ENCODE data around the gene IL1RAP. TPM values are rescaled to one million over a fixed set of nuclear protein-coding genes. Genes with fewer than 3 reads are reported as not detected.

Gene IL1RAP
- total and polyA plus RNA-seq, 9 of the 15 experiments (the other 6 are each of a cell fraction or from before 2014, with no cell fraction given), result 0.23 to 1.8 (median 0.88) TPM

DNA sequence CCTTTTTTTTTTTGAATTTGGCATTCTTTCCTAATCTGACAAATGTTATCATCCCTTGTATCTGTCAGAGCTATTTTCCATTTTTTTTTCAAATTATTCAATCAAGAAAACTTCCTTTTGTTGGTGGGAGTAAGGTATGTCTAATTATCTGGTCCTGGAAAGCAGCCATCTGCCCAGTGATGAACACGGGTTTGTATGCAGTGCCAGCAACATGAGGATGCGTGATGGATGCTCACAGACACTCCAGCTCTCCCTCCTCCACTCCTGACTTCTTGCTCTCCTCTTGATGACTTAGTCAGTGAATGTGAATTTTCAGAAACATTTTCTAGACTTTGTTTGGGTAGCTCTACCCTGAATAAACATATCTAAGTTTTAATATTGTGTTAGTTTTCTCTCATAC lies 79.2 kb downstream of the IL1RAP start:
- Histone ChIP-seq H3K36me3 (ENCODE audit: control insufficient read depth, insufficient read depth, low read length) (no peaks in the 10 kb centered on the region), H3K9ac (ENCODE audit: insufficient read depth in 1 of 2, low read depth in 2 of 2, low read length in 2 of 2) (no peak overlapping the region), H2AFZ (ENCODE audit: low read depth, low read length) (no peak overlapping the region), H3K4me1 (replicated peaks in 1 of 2; ENCODE audit: control insufficient read depth in 2 of 2, insufficient read depth in 2 of 2, low read length in 2 of 2) (no peaks in the 10 kb centered on the region), H3K9me1 (ENCODE audit: control insufficient read depth, insufficient read depth, low read length) (no peaks in the 10 kb centered on the region), H3K27me3 (ENCODE audit: control insufficient read depth in 2 of 2, insufficient read depth in 2 of 2, low read length in 2 of 2) (no peaks in the 10 kb centered on the region), H4K20me1 (replicated peaks; ENCODE audit: control insufficient read depth, insufficient read depth, low read length) (no peaks in the 10 kb centered on the region), H3K79me2 (ENCODE audit: control insufficient read depth, insufficient read depth, low read length) (no peaks in the 10 kb centered on the region), H3K9me3 (replicated peaks; ENCODE audit: control insufficient read depth, insufficient read depth, low read depth, low read length) (no peaks in the 10 kb centered on the region), H3K4me3 (no peak overlapping the region), H3K4me2 (ENCODE audit: insufficient read depth, low read length) (no peak overlapping the region), H3K27ac (ENCODE audit: extremely low read depth, low read depth, low read length) (no peak overlapping the region)
- 0% methylated on average over 2 of the region's 2 CpGs for WGBS (ENCODE audit: insufficient coverage, low coverage, missing lambda C conversion rate)
- ATAC-seq (no peak), FAIRE-seq (no peak), DNase-seq (ENCODE audit: extremely low read depth in 1 of 4, low spot score in 3 of 4) (no peak)
- no TSS peak for BruUV-seq (replicated peaks)
- in situ Hi-C loops (cut with MboI), result no loop called here
- POLR2A ChIA-PET, result no interaction called here
- CTCF ChIA-PET (ENCODE audit: low intra/inter-chr PET ratio), result no interaction called here
- intact Hi-C loops (cut with micrococcal nuclease), result no loop called here
- TF ChIP-seq RBM34 (IDR thresholded peaks at IDR 0.05; ENCODE audit: borderline replicate concordance, insufficient read depth, low read length) (no peak), KDM4B (IDR thresholded peaks at IDR 0.05; ENCODE audit: borderline replicate concordance in 2 of 2, low read depth in 1 of 2) (no peak), SMAD3 (CRISPR knock-in tag; conservative IDR thresholded peaks at IDR 0.05) (no peak), ETV6 (IDR thresholded peaks at IDR 0.05; ENCODE audit: borderline replicate concordance in 1 of 2, low read depth in 2 of 2, low read length in 1 of 2) (no peak), ETV6 (CRISPR knock-in tag; IDR thresholded peaks at IDR 0.05; ENCODE audit: borderline replicate concordance) (no peak), ZNF766 (CRISPR knock-in tag; conservative IDR thresholded peaks at IDR 0.05) (no peak), DIDO1 (tag; IDR thresholded peaks at IDR 0.05; ENCODE audit: low read depth) (no peak)
- TF ChIP-seq, protein P1, sequence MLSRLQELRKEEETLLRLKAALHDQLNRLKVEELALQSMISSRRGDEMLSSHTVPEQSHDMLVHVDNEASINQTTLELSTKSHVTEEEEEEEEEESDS (CRISPR knock-in tag; IDR thresholded peaks at IDR 0.05), result no peak
- TF ChIP-seq, protein P2, sequence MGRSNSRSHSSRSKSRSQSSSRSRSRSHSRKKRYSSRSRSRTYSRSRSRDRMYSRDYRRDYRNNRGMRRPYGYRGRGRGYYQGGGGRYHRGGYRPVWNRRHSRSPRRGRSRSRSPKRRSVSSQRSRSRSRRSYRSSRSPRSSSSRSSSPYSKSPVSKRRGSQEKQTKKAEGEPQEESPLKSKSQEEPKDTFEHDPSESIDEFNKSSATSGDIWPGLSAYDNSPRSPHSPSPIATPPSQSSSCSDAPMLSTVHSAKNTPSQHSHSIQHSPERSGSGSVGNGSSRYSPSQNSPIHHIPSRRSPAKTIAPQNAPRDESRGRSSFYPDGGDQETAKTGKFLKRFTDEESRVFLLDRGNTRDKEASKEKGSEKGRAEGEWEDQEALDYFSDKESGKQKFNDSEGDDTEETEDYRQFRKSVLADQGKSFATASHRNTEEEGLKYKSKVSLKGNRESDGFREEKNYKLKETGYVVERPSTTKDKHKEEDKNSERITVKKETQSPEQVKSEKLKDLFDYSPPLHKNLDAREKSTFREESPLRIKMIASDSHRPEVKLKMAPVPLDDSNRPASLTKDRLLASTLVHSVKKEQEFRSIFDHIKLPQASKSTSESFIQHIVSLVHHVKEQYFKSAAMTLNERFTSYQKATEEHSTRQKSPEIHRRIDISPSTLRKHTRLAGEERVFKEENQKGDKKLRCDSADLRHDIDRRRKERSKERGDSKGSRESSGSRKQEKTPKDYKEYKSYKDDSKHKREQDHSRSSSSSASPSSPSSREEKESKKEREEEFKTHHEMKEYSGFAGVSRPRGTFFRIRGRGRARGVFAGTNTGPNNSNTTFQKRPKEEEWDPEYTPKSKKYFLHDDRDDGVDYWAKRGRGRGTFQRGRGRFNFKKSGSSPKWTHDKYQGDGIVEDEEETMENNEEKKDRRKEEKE (IDR thresholded peaks at IDR 0.05; ENCODE audit: borderline replicate concordance in 1 of 2, control insufficient read depth in 1 of 2, low read depth in 2 of 2, low read length in 1 of 2), result no peak
- TF ChIP-seq, protein P3, sequence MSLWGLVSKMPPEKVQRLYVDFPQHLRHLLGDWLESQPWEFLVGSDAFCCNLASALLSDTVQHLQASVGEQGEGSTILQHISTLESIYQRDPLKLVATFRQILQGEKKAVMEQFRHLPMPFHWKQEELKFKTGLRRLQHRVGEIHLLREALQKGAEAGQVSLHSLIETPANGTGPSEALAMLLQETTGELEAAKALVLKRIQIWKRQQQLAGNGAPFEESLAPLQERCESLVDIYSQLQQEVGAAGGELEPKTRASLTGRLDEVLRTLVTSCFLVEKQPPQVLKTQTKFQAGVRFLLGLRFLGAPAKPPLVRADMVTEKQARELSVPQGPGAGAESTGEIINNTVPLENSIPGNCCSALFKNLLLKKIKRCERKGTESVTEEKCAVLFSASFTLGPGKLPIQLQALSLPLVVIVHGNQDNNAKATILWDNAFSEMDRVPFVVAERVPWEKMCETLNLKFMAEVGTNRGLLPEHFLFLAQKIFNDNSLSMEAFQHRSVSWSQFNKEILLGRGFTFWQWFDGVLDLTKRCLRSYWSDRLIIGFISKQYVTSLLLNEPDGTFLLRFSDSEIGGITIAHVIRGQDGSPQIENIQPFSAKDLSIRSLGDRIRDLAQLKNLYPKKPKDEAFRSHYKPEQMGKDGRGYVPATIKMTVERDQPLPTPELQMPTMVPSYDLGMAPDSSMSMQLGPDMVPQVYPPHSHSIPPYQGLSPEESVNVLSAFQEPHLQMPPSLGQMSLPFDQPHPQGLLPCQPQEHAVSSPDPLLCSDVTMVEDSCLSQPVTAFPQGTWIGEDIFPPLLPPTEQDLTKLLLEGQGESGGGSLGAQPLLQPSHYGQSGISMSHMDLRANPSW (CRISPR knock-in tag; IDR thresholded peaks at IDR 0.05), result no peak
- TF ChIP-seq, protein P4, sequence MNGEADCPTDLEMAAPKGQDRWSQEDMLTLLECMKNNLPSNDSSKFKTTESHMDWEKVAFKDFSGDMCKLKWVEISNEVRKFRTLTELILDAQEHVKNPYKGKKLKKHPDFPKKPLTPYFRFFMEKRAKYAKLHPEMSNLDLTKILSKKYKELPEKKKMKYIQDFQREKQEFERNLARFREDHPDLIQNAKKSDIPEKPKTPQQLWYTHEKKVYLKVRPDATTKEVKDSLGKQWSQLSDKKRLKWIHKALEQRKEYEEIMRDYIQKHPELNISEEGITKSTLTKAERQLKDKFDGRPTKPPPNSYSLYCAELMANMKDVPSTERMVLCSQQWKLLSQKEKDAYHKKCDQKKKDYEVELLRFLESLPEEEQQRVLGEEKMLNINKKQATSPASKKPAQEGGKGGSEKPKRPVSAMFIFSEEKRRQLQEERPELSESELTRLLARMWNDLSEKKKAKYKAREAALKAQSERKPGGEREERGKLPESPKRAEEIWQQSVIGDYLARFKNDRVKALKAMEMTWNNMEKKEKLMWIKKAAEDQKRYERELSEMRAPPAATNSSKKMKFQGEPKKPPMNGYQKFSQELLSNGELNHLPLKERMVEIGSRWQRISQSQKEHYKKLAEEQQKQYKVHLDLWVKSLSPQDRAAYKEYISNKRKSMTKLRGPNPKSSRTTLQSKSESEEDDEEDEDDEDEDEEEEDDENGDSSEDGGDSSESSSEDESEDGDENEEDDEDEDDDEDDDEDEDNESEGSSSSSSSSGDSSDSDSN (IDR thresholded peaks at IDR 0.05; ENCODE audit: borderline replicate concordance in 1 of 2, low read depth in 2 of 2, low read length in 2 of 2), result no peak
